Neural crest cell (in vitro differentiated cells): ENCODE results near the gene KCNJ10. TPM values are rescaled to one million over a fixed set of nuclear protein-coding genes. Genes with fewer than 3 reads are reported as not detected.

Source experiments
- DNase-seq: peaks from one replicate; pipeline ENCODE4 v3.0.0; 2021; ENCODE audit warnings: low read depth, mixed read lengths, low spot score
- H3K27ac Mint-ChIP-seq: one replicate; pipeline ENCODE4 v1.8.0; 2021; ENCODE audit warnings: mild to moderate bottlenecking, mixed read lengths; ENCODE audit not compliant: unreplicated experiment
- H3K27me3 Mint-ChIP-seq: 2 replicates; pipeline ENCODE4 v1.8.0; 2021; ENCODE audit warnings: low read depth, mild to moderate bottlenecking, mixed read lengths
- H3K36me3 Mint-ChIP-seq: 2 replicates; pipeline ENCODE4 v1.8.0; 2021; ENCODE audit warnings: low read depth, mild to moderate bottlenecking, mixed read lengths
- H3K4me1 Mint-ChIP-seq: 2 replicates; pipeline ENCODE4 v1.8.0; 2021; ENCODE audit warnings: mixed read lengths
- H3K4me3 Mint-ChIP-seq: one replicate; pipeline ENCODE4 v1.8.0; 2021; ENCODE audit warnings: mild to moderate bottlenecking, mixed read lengths
- H3K9me3 Mint-ChIP-seq: 2 replicates; pipeline ENCODE4 v1.8.0; 2021; ENCODE audit warnings: mixed read lengths
- total RNA-seq: library from RNA; stranded (reverse); gene quantifications from 2 replicates; pipeline ENCODE4 v1.2.1, GENCODE V29; 2021
- TF ChIP-seq, protein P1 (sequence below): fragments of 200-600 bp; sonication (generic); conservative IDR thresholded peaks from 2 replicates; pipeline ENCODE4 v1.5.0; 2021; ENCODE audit warnings: antibody characterized with exemption, mild to moderate bottlenecking

KCNJ10 gene
- total RNA-seq, 1 donor from 2014 or later: 0.47 TPM

DNA sequence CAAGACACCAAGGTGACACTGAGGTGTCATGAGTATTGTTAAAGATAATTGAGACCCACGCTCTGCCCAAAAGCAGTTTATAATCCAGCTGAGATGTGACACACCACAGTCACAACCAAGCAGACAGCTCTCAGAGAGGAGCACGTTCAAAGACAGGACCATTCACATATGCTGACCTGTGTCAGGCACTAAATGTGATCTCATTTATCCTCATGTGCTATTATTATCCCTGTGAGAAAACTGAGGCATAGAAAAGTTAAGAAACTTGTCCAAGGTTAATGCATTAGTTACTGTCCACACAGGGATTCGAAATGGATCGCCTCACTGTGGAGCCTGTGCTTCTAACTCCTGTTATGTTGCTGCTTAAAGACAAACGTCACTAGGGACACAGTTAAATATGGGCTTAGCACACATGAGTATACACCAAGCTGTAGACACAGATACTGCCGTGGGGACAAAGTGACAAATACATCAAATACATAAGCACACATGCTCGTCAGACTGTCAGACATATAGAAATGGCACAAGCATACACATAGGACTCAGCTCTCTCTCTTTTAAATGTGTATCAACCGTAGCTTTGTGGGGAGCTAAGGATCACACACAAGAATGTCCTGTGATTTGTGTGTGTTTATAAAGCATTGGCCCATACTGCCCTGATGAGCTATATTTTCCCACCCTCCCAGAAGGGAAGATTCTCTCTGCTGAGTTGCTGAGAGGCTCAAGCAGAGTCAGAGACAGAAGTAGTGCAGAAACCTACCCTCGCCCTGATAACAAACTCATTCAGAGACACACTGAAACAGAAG lies 32.0 kb upstream of the KCNJ10 start:
- DNase-seq: no peak
- no peaks in the 10 kb centered on the region for H3K9me3 Mint-ChIP-seq
- H3K27ac Mint-ChIP-seq: peak overlapping the region; percentile 5
- no peaks in the 10 kb centered on the region for H3K36me3 Mint-ChIP-seq
- H3K4me1 Mint-ChIP-seq: peaks cover 66% of the 10 kb centered on the region
- H3K27me3 Mint-ChIP-seq: no peaks in the 10 kb centered on the region
- peak overlapping the region; percentile 27 for H3K4me3 Mint-ChIP-seq
- TF ChIP-seq, protein P1, sequence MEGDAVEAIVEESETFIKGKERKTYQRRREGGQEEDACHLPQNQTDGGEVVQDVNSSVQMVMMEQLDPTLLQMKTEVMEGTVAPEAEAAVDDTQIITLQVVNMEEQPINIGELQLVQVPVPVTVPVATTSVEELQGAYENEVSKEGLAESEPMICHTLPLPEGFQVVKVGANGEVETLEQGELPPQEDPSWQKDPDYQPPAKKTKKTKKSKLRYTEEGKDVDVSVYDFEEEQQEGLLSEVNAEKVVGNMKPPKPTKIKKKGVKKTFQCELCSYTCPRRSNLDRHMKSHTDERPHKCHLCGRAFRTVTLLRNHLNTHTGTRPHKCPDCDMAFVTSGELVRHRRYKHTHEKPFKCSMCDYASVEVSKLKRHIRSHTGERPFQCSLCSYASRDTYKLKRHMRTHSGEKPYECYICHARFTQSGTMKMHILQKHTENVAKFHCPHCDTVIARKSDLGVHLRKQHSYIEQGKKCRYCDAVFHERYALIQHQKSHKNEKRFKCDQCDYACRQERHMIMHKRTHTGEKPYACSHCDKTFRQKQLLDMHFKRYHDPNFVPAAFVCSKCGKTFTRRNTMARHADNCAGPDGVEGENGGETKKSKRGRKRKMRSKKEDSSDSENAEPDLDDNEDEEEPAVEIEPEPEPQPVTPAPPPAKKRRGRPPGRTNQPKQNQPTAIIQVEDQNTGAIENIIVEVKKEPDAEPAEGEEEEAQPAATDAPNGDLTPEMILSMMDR: no peak

DNA sequence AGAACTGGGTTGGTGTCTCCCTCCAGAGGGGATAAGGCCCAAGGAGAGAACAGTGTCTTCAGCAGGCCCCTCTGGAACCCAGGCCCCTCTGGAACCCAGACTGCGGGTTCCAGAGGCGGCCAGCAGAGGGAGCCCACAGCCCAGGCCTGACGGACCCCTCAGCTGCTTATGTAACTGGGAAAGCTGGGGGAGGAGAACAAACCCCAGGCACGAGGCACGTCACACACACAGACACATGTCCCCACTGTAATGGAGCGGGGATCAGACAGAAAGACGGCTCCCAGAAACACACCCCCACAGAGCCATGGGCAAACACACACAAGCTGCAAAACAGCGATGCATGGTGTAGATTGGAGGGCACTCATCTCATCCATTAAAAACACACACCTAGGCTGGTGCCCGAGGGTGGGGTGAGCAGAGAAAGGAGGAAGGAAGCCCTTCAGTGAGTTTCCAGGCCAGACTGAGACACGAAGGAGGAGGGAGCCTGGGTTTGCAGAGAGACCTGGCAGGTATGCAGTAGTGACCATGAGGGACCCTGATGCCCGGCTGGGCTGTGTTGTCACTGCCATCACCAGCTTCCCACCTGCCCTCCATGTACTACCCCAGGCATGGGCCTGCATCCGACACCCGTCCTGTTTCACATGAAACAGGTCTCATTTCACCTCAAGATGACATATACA lies 31.2 kb upstream of the KCNJ10 start:
- Mint-ChIP-seq H3K27me3 (no peaks in the 10 kb centered on the region), H3K36me3 (no peaks in the 10 kb centered on the region), H3K27ac (peak overlapping the region; percentile 58), H3K9me3 (no peaks in the 10 kb centered on the region), H3K4me1 (peaks cover 66% of the 10 kb centered on the region), H3K4me3 (peak overlapping the region; percentile 54)
- peak; percentile 78 for DNase-seq
- TF ChIP-seq, protein P1: peak; percentile 92

DNA sequence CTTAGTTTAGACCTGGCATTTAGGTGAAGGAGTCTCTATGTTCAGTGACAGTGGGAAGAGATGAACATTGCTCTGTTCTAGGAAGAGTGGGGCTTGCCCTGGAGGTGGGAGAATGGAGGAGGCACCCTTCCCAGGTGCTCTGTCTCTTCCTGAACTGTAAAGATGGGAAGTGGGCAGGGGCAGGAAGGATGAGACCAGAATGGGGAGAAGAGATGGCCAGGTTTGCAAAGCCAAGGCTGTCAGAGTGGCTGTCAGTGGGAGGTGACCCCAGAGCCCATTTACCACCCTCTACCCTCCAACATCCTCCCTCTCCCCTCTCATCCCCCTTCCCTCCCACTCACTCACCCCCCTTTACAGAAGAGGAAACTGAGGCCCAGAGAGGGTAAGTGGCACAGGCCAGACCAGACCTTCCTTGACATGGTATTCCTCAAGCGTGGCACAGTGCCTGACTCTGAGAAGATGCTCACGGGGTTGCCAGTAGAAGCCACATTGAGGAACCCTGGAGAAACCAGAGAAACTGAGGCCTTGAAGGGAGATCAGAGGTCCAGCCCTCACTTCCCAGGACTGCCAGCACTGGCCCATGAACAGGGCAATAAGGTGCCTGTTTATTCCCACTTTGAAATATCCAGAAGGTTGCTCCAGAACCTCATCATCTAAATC lies 29.9 kb upstream of the KCNJ10 start:
- no peak for DNase-seq
- Mint-ChIP-seq H3K4me1 (peaks cover 69% of the 10 kb centered on the region), H3K9me3 (no peaks in the 10 kb centered on the region), H3K36me3 (no peaks in the 10 kb centered on the region), H3K4me3 (peak overlapping the region; percentile 80), H3K27me3 (no peaks in the 10 kb centered on the region), H3K27ac (no peak overlapping the region)
- TF ChIP-seq, protein P1: no peak

DNA sequence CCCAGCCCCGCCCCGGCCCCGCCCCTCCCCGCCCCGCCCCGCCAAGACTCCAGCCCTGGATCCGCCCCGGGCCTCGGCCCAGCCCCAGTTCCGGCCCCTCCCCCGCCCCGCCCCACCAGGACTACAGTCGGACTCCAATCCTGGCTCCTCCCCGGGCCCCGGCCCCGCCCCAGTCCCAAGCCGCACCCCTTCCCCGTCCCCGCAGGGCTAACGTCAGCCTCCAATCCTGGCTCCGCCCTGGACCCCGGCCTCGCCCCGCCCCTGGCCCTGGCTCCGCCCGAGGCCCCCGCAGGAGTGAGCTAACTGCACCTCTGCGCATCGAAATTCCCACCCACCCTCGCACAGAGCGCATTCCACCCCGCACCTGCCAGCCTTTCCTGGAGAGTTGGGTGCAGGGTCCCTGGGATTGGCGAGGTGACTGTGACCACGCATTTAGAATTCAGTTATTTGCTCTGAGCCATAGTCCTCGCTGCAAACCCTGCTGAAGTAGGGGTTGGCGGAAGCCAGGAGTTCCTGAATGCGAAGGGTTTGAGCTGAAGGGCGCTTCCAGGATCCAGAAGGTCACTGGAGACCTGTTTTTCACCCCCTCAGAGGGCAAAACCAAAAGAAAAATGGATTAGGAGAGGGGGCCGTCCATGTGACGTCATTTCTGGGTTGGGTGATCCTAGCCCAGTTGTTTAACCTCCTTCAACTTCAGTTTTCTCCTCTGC lies 29.0 kb upstream of the KCNJ10 start:
- peaks cover 68% of the 10 kb centered on the region for H3K4me1 Mint-ChIP-seq
- peak; percentile 93 for DNase-seq
- H3K4me3 Mint-ChIP-seq: peak overlapping the region; percentile 80
- TF ChIP-seq, protein P1: no peak
- H3K27me3 Mint-ChIP-seq: no peaks in the 10 kb centered on the region
- H3K27ac Mint-ChIP-seq: peak overlapping the region; percentile 53
- H3K9me3 Mint-ChIP-seq: no peaks in the 10 kb centered on the region
- no peaks in the 10 kb centered on the region for H3K36me3 Mint-ChIP-seq
